ENCODE results near the gene CUBN. TPM values are rescaled to one million over a fixed set of nuclear protein-coding genes. Genes with fewer than 3 reads are reported as not detected.

Gene CUBN
- total RNA-seq, 1 experiment from 2014 or later: 7.8 TPM

GRCh38 chr10:16957038-16957437 lies 172.6 kb downstream of the CUBN start:
- DNase-seq (ENCODE audit: low read depth, low spot score): no peak
- in situ Hi-C loops (cut with HindIII; ENCODE audit: low pct_unique_long_range_greater_than_20kb, low sequenced_read_pairs): no loop called here

- in situ Hi-C loops (cut with HindIII; ENCODE audit: low pct_unique_long_range_greater_than_20kb, low sequenced_read_pairs): no loop called here
- no peak for DNase-seq (ENCODE audit: low read depth, low spot score)
These were observed 175.2 kb downstream of the CUBN start for GRCh38 chr10:16954280-16955030.

- in situ Hi-C loops (cut with HindIII; ENCODE audit: low pct_unique_long_range_greater_than_20kb, low sequenced_read_pairs): no loop called here
- no peak for DNase-seq (ENCODE audit: low read depth, low spot score)
These were observed 176.3 kb downstream of the CUBN start for GRCh38 chr10:16953270-16953669.

- in situ Hi-C loops (cut with HindIII; ENCODE audit: low pct_unique_long_range_greater_than_20kb, low sequenced_read_pairs): no loop called here
- DNase-seq (ENCODE audit: low read depth, low spot score): peak; percentile 83
These were observed 177.0 kb downstream of the CUBN start for GRCh38 chr10:16952610-16953009.

- in situ Hi-C loops (cut with HindIII; ENCODE audit: low pct_unique_long_range_greater_than_20kb, low sequenced_read_pairs): no loop called here
- DNase-seq (ENCODE audit: low read depth, low spot score): peak; percentile 21
These were observed 177.5 kb downstream of the CUBN start for GRCh38 chr10:16952080-16952479.

GRCh38 chr10:16950656-16951601 lies 178.7 kb downstream of the CUBN start:
- in situ Hi-C loops (cut with HindIII; ENCODE audit: low pct_unique_long_range_greater_than_20kb, low sequenced_read_pairs): no loop called here
- peak; percentile 67 for DNase-seq (ENCODE audit: low read depth, low spot score)

GRCh38 chr10:16949816-16950215 lies 179.8 kb downstream of the CUBN start:
- in situ Hi-C loops (cut with HindIII; ENCODE audit: low pct_unique_long_range_greater_than_20kb, low sequenced_read_pairs): no loop called here
- no peak for DNase-seq (ENCODE audit: low read depth, low spot score)

- DNase-seq (ENCODE audit: low read depth, low spot score): no peak
- in situ Hi-C loops (cut with HindIII; ENCODE audit: low pct_unique_long_range_greater_than_20kb, low sequenced_read_pairs): no loop called here
These were observed 181.2 kb downstream of the CUBN start for GRCh38 chr10:16948361-16948760.

GRCh38 chr10:16947069-16947468 lies 182.5 kb downstream of the CUBN start:
- in situ Hi-C loops (cut with HindIII; ENCODE audit: low pct_unique_long_range_greater_than_20kb, low sequenced_read_pairs): no loop called here

GRCh38 chr10:16945593-16945992 lies 184.0 kb downstream of the CUBN start:
- in situ Hi-C loops (cut with HindIII; ENCODE audit: low pct_unique_long_range_greater_than_20kb, low sequenced_read_pairs): no loop called here
- peak; percentile 70 for DNase-seq (ENCODE audit: low read depth, low spot score)

More at GRCh38 chr10:16947069-16947468, 182.5 kb downstream of the CUBN start:
- DNase-seq (ENCODE audit: low read depth, low spot score): no peak

GRCh38 chr10:16944986-16945385 lies 184.6 kb downstream of the CUBN start:
- in situ Hi-C loops (cut with HindIII; ENCODE audit: low pct_unique_long_range_greater_than_20kb, low sequenced_read_pairs): no loop called here

GRCh38 chr10:16944402-16944801 lies 185.2 kb downstream of the CUBN start:
- no peak for DNase-seq (ENCODE audit: low read depth, low spot score)
- in situ Hi-C loops (cut with HindIII; ENCODE audit: low pct_unique_long_range_greater_than_20kb, low sequenced_read_pairs): no loop called here

More at GRCh38 chr10:16944986-16945385, 184.6 kb downstream of the CUBN start:
- DNase-seq (ENCODE audit: low read depth, low spot score): no peak

- DNase-seq (ENCODE audit: low read depth, low spot score): no peak
- in situ Hi-C loops (cut with HindIII; ENCODE audit: low pct_unique_long_range_greater_than_20kb, low sequenced_read_pairs): no loop called here
These were observed 186.0 kb downstream of the CUBN start for GRCh38 chr10:16943295-16944285.

- in situ Hi-C loops (cut with HindIII; ENCODE audit: low pct_unique_long_range_greater_than_20kb, low sequenced_read_pairs): no loop called here
- DNase-seq (ENCODE audit: low read depth, low spot score): no peak
These were observed 187.1 kb downstream of the CUBN start for GRCh38 chr10:16942381-16943078.

- in situ Hi-C loops (cut with HindIII; ENCODE audit: low pct_unique_long_range_greater_than_20kb, low sequenced_read_pairs): no loop called here
- DNase-seq (ENCODE audit: low read depth, low spot score): no peak
These were observed 187.7 kb downstream of the CUBN start for GRCh38 chr10:16941870-16942269.

GRCh38 chr10:16941067-16941466 lies 188.5 kb downstream of the CUBN start:
- DNase-seq (ENCODE audit: low read depth, low spot score): no peak
- in situ Hi-C loops (cut with HindIII; ENCODE audit: low pct_unique_long_range_greater_than_20kb, low sequenced_read_pairs): no loop called here

GRCh38 chr10:16938952-16939351 lies 190.7 kb downstream of the CUBN start:
- in situ Hi-C loops (cut with HindIII; ENCODE audit: low pct_unique_long_range_greater_than_20kb, low sequenced_read_pairs): no loop called here
- no peak for DNase-seq (ENCODE audit: low read depth, low spot score)

Data from SK-MEL-5 (cell line).